OCI-LY1 (cell line): ENCODE results near the gene LRRC28.

Source experiments
- H2AFZ ChIP-seq: fragments of 200-600 bp; sonication (generic), shearing (Covaris generic); 2 replicates; pipeline ENCODE4 v1.6.0; 2014; ENCODE audit warnings: antibody characterized with exemption, mild to moderate bottlenecking, low read length
- H3F3A ChIP-seq: fragments of 200-600 bp; sonication (generic), shearing (Covaris generic); 2 replicates; pipeline ENCODE4 v1.6.0; 2014; ENCODE audit warnings: mild to moderate bottlenecking, antibody characterized with exemption, low read length, moderate library complexity; ENCODE audit not compliant: insufficient read depth
- H3K27ac ChIP-seq: fragments of 200-600 bp; sonication (generic); 2 replicates; pipeline ENCODE4 v1.5.1; 2014; ENCODE audit warnings: low read length, mixed run types, mild to moderate bottlenecking, low read depth; ENCODE audit not compliant: poor library complexity, severe bottlenecking
- H3K27me3 ChIP-seq: fragments of 200-600 bp; sonication (generic); 2 replicates; pipeline ENCODE4 v1.6.0; 2014; ENCODE audit warnings: antibody characterized with exemption, mild to moderate bottlenecking, low read length, moderate library complexity; ENCODE audit not compliant: insufficient read depth
- H3K36me3 ChIP-seq: fragments of 200-600 bp; sonication (generic); 2 replicates; pipeline ENCODE4 v1.6.1; 2014; ENCODE audit warnings: mild to moderate bottlenecking, antibody characterized with exemption, low read length, moderate library complexity, mixed read lengths; ENCODE audit not compliant: insufficient read depth
- H3K4me1 ChIP-seq: fragments of 200-600 bp; sonication (generic); 2 replicates; pipeline ENCODE4 v1.5.1; 2014; ENCODE audit warnings: mild to moderate bottlenecking, low read length, moderate library complexity; ENCODE audit not compliant: insufficient read depth, severe bottlenecking
- H3K4me2 ChIP-seq: fragments of 200-600 bp; sonication (generic), shearing (Covaris generic); 2 replicates; pipeline ENCODE4 v1.6.1; 2014; ENCODE audit warnings: low read length
- H3K4me3 ChIP-seq: fragments of 200-600 bp; sonication (generic); 2 replicates; pipeline ENCODE4 v1.5.1; 2014; ENCODE audit warnings: low read length, low read depth, mild to moderate bottlenecking, mixed read lengths; ENCODE audit not compliant: poor library complexity, severe bottlenecking
- H3K79me2 ChIP-seq: fragments of 200-600 bp; shearing (Covaris generic); 2 replicates; pipeline ENCODE4 v1.6.1; 2016; ENCODE audit warnings: mixed run types, low read length, mixed read lengths; ENCODE audit not compliant: insufficient read depth
- H3K9ac ChIP-seq: fragments of 200-600 bp; sonication (generic), shearing (Covaris generic); 2 replicates; pipeline ENCODE4 v1.6.1; 2014; ENCODE audit warnings: mild to moderate bottlenecking, low read length, mixed read lengths
- H3K9me2 ChIP-seq: fragments of 200-600 bp; sonication (generic), shearing (Covaris generic); 2 replicates; pipeline ENCODE4 v1.6.1; 2014; ENCODE audit warnings: low read depth, mild to moderate bottlenecking, low read length, mixed read lengths
- H3K9me3 ChIP-seq: fragments of 200-600 bp; shearing (Covaris generic); 2 replicates; pipeline ENCODE4 v1.6.1; 2014; ENCODE audit warnings: low read length, mixed read lengths
- H4K20me1 ChIP-seq: fragments of 200-600 bp; sonication (generic), shearing (Covaris generic); 2 replicates; pipeline ENCODE4 v1.6.0; 2016; ENCODE audit warnings: mild to moderate bottlenecking, low read length; ENCODE audit not compliant: insufficient read depth
- CTCF ChIP-seq: fragments of 200-600 bp; sonication (generic), shearing (Covaris generic); IDR thresholded peaks from 2 replicates; pipeline ENCODE4 v1.5.1; 2017; ENCODE audit warnings: mild to moderate bottlenecking, antibody characterized with exemption, low read length, moderate library complexity, mixed read lengths
- EZH2 ChIP-seq: fragments of 200-600 bp; sonication (generic), shearing (Covaris generic); IDR thresholded peaks from 2 replicates; pipeline ENCODE4 v1.8.0; 2017; ENCODE audit warnings: borderline replicate concordance, mixed run types, mild to moderate bottlenecking, antibody characterized with exemption, low read length, moderate library complexity, mixed read lengths

LRRC28 gene

GRCh38 chr15:99310745-99311144 lies 59.5 kb downstream of the LRRC28 start:
- Histone ChIP-seq H3K4me2 (no peak overlapping the region), H3K27me3 (no peaks in the 10 kb centered on the region), H3K27ac (no peak overlapping the region), H3K79me2 (no peaks in the 10 kb centered on the region), H3K4me1 (no peaks in the 10 kb centered on the region), H2AFZ (no peak overlapping the region), H3K9me2 (no peaks in the 10 kb centered on the region), H3K36me3 (no peaks in the 10 kb centered on the region), H3K9ac (no peak overlapping the region), H4K20me1 (no peaks in the 10 kb centered on the region), H3F3A (no peaks in the 10 kb centered on the region), H3K4me3 (no peak overlapping the region), H3K9me3 (peaks cover 13% of the 10 kb centered on the region)
- no peak for TF ChIP-seq CTCF
- no peak for TF ChIP-seq EZH2

- no peaks in the 10 kb centered on the region for H4K20me1 ChIP-seq
- no peak overlapping the region for H3K9ac ChIP-seq
- H3K27ac ChIP-seq, result no peak overlapping the region
- TF ChIP-seq EZH2 (no peak), CTCF (no peak)
- no peaks in the 10 kb centered on the region for H3K4me1 ChIP-seq
- H3K79me2 ChIP-seq, result no peaks in the 10 kb centered on the region
- H3K9me2 ChIP-seq, result no peaks in the 10 kb centered on the region
- H3K27me3 ChIP-seq, result no peaks in the 10 kb centered on the region
- no peak overlapping the region for H3K4me3 ChIP-seq
- peaks cover 13% of the 10 kb centered on the region for H3K9me3 ChIP-seq
- no peak overlapping the region for H2AFZ ChIP-seq
- no peak overlapping the region for H3K4me2 ChIP-seq
- no peaks in the 10 kb centered on the region for H3K36me3 ChIP-seq
- no peaks in the 10 kb centered on the region for H3F3A ChIP-seq
These were observed 60.9 kb downstream of the LRRC28 start for GRCh38 chr15:99312228-99312627.

- H3K9me2 ChIP-seq, result no peaks in the 10 kb centered on the region
- no peak overlapping the region for H3K4me2 ChIP-seq
- H4K20me1 ChIP-seq, result no peaks in the 10 kb centered on the region
- H3K4me3 ChIP-seq, result no peak overlapping the region
- no peaks in the 10 kb centered on the region for H3K36me3 ChIP-seq
- H2AFZ ChIP-seq, result no peak overlapping the region
- H3K4me1 ChIP-seq, result no peaks in the 10 kb centered on the region
- no peaks in the 10 kb centered on the region for H3K79me2 ChIP-seq
- H3K9me3 ChIP-seq, result peaks cover 13% of the 10 kb centered on the region
- H3F3A ChIP-seq, result no peaks in the 10 kb centered on the region
- no peak overlapping the region for H3K27ac ChIP-seq
- H3K9ac ChIP-seq, result no peak overlapping the region
- no peak for TF ChIP-seq CTCF
- no peak for TF ChIP-seq EZH2
- H3K27me3 ChIP-seq, result no peaks in the 10 kb centered on the region
These were observed 61.5 kb downstream of the LRRC28 start for GRCh38 chr15:99312794-99313193.
